GM13976 (cell line): ENCODE results near the gene DRP2.

Experiments used
- DNase-seq: peaks from one replicate; pipeline ENCODE4 v3.0.0; 2012; ENCODE audit warnings: low spot score
- in situ Hi-C: fragments of 300-500 bp; cut with MboI; formaldehyde crosslinking; loops from one replicate; pipeline ENCODE4 v1.12.0; 2022; ENCODE audit warnings: low sequenced_read_pairs, mixed read lengths, inconsistent platforms; ENCODE audit not compliant: unreplicated experiment
- TF ChIP-seq, protein P1 (sequence below): IDR thresholded peaks from 2 replicates; pipeline ENCODE4 v1.5.1; 2012; ENCODE audit warnings: borderline replicate concordance, mild to moderate bottlenecking; ENCODE audit not compliant: insufficient read depth; ENCODE audit errors: extremely low read depth, missing control alignments, control extremely low read depth

The DRP2 gene

GRCh38 chrX:101219864-101220346 is 319 bp downstream of the DRP2 start:
- in situ Hi-C loops = no loop called here
- DNase-seq = no peak
- TF ChIP-seq, protein P1, sequence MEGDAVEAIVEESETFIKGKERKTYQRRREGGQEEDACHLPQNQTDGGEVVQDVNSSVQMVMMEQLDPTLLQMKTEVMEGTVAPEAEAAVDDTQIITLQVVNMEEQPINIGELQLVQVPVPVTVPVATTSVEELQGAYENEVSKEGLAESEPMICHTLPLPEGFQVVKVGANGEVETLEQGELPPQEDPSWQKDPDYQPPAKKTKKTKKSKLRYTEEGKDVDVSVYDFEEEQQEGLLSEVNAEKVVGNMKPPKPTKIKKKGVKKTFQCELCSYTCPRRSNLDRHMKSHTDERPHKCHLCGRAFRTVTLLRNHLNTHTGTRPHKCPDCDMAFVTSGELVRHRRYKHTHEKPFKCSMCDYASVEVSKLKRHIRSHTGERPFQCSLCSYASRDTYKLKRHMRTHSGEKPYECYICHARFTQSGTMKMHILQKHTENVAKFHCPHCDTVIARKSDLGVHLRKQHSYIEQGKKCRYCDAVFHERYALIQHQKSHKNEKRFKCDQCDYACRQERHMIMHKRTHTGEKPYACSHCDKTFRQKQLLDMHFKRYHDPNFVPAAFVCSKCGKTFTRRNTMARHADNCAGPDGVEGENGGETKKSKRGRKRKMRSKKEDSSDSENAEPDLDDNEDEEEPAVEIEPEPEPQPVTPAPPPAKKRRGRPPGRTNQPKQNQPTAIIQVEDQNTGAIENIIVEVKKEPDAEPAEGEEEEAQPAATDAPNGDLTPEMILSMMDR = no peak

GRCh38 chrX:101220662-101221260 is 1.2 kb downstream of the DRP2 start:
- in situ Hi-C loops = no loop called here
- TF ChIP-seq, protein P1 = no peak
- DNase-seq = no peak

DNA sequence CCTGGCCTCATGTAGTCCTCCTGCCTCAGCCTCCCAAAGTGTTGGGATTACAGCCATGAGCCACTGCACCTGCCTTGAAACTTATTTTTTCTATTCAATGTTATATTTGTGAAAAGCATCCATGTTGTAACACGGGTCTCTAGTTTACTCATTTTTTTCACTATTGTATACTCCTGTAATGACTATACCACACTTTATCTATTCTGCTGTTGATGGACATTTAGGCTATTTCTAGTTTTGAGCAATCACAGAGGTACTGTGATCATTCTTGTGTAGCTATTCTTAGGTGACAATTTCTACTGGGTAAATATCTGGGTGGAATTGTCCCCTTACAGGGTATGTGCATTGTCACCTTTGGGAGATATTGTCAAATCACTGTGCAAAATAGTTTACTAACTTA is 3.6 kb downstream of the DRP2 start:
- no peak for DNase-seq
- in situ Hi-C loops = no loop called here
- TF ChIP-seq, protein P1 = no peak

DNA sequence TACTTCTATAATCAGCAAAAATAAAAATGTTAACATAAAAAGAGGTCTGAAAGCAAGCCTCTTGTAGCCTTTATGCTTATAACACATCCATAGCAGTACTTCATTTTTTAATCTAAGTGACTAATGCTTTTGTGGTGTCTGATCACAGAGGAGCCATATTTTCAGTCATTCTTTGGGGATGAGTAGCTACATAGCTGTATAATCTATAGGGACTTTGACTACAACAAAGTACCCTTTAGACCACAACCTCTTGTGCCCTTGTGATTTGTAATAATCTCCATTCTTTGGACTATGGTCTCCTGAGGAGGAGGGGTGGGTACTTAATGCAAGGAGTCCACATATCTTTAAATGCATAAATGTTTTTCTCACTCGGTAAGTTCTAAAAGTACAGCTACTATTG is 9.6 kb downstream of the DRP2 start:
- no peak for DNase-seq
- in situ Hi-C loops = no loop called here
- TF ChIP-seq, protein P1 = no peak

DNA sequence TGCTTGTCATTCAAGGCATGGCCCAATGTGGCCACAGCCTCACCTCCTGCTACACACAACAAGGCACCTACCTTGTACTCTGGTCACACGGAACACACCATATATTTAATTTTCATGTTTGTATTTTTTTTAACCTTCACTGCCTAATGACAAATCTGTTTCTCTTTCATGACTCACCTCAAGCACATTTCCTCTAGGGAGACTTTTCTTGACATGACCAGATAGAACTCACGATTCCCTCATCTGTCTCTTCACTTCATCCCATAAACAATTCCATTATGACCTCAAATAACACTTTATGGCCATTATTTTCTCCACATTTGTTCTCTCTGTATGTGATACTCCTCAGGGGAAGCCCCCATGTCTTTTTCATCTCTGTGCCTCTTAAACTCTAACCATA is 11.1 kb downstream of the DRP2 start:
- TF ChIP-seq, protein P1 = no peak
- in situ Hi-C loops = no loop called here
- DNase-seq = no peak

DNA sequence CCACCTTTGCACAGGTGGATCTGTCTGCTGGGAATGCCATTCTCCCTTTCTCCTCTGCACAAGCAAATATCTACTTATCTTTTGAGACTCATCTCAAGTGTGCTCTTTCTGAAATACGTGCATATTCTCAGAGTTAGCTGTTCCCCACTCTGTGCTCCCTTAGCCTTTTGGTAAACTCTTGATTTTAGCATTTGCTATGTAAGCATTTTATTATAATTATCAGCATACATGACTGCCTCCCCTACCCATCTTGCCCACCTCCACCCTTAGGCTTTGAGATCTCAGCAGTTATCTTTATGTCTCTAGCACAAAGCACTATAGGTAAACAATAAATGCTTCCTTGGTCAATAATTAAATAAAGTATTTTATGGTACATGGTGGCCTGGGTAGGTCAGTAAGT is 11.5 kb downstream of the DRP2 start:
- TF ChIP-seq, protein P1 = no peak
- no peak for DNase-seq
- in situ Hi-C loops = no loop called here
